Sigmoid colon (tissue), 7 donors: ENCODE results near the gene PNMA6E. TPM values are rescaled to one million over a fixed set of nuclear protein-coding genes. Genes with fewer than 3 reads are reported as not detected.

Source experiments
- DNase-seq: peaks from one replicate; pipeline ENCODE4 v3.0.0-alpha.2; 2019
- H3K27ac ChIP-seq, 4 donors: fragments of 200-600 bp; sonication (generic); one replicate each; pipeline ENCODE4 v1.5.1; 2016 to 2019; ENCODE audit warnings: mild to moderate bottlenecking in 1 of 4
- H3K27me3 ChIP-seq, 3 donors: fragments of 200-600 bp; sonication (generic); one replicate each; pipeline ENCODE4 v1.5.1; 2019; ENCODE audit warnings: mild to moderate bottlenecking in 1 of 3
- H3K36me3 ChIP-seq, 4 donors: fragments of 200-600 bp; sonication (generic); one replicate each; pipeline ENCODE4 v1.5.1; 2016 to 2019
- H3K4me1 ChIP-seq, 4 donors: fragments of 200-600 bp; sonication (generic); one replicate each; pipeline ENCODE4 v1.5.1; 2017 to 2019
- H3K4me3 ChIP-seq, 4 donors: fragments of 200-600 bp; sonication (generic); one replicate each; pipeline ENCODE4 v1.5.1; 2017 to 2019; ENCODE audit warnings: mild to moderate bottlenecking in 2 of 4, moderate library complexity in 1 of 4
- H3K9me3 ChIP-seq, 4 donors: fragments of 200-600 bp in 3 of 4; sonication (generic) in 3 of 4; one replicate each; pipeline versions ENCODE4 v1.5.1 to v1.6.1; 2013 to 2019
- EP300 ChIP-seq, 4 donors: sonication (generic); formaldehyde crosslinking; IDR thresholded peaks; one replicate each; pipeline ENCODE4 v1.6.1; 2017; ENCODE audit warnings: antibody characterized with exemption in 4 of 4
- POLR2A ChIP-seq, 2 donors: fragments of 450-650 bp; IDR thresholded peaks; one replicate each; pipeline ENCODE4 v1.6.1; 2016; ENCODE audit warnings: antibody characterized with exemption in 2 of 2, mild to moderate bottlenecking in 2 of 2, moderate library complexity in 2 of 2
- POLR2AphosphoS5 ChIP-seq, 4 donors: sonication (generic); formaldehyde crosslinking; IDR thresholded peaks; one replicate each; pipeline ENCODE4 v1.6.1; 2017; ENCODE audit warnings: antibody characterized with exemption in 4 of 4
- whole genome bisulfite sequencing, 2 donors: extraction: QIAGEN DNeasy Blood & Tissue Kit; methylation state at CpG; one replicate each; pipeline ENCODE4 v1.1.7; 2013; 5-methylcytosine and 5-hydroxymethylcytosine counted together
- intact Hi-C: fragments of 100-400 bp; cut with DNase I; formaldehyde crosslinking; loops from one replicate; pipeline ENCODE4 v1.15.1; 2023
- polyA plus RNA-seq, 3 donors: library from polyadenylated mRNA; stranded (reverse); fragments of 200-250 nt; gene quantifications; one replicate each; pipeline ENCODE4 v1.2.3, GENCODE V29; 2013
- total RNA-seq, 4 donors: library from RNA; depleted of rRNA; stranded (reverse); fragments of >200 nt; gene quantifications; one replicate each; pipeline ENCODE4 v1.1.0, GENCODE V29; 2016
- TF ChIP-seq, protein P1 (sequence below), 4 experiments: fragments of 450-650 bp in 3 of 4; fragments of 200-600 bp in 1 of 4; IDR thresholded peaks; one replicate each; pipeline ENCODE4 v1.5.1; 2016 to 2019; ENCODE audit warnings: antibody characterized with exemption in 4 of 4, mild to moderate bottlenecking in 3 of 4, moderate library complexity in 2 of 4
- donor health status: healthy with polysubstance abuse.
- donor health status: Bipolar disorder and iron deficiency.
- donor health status: healthy.

The PNMA6E gene
- total RNA-seq (not detected), polyA plus RNA-seq (not detected)

DNA sequence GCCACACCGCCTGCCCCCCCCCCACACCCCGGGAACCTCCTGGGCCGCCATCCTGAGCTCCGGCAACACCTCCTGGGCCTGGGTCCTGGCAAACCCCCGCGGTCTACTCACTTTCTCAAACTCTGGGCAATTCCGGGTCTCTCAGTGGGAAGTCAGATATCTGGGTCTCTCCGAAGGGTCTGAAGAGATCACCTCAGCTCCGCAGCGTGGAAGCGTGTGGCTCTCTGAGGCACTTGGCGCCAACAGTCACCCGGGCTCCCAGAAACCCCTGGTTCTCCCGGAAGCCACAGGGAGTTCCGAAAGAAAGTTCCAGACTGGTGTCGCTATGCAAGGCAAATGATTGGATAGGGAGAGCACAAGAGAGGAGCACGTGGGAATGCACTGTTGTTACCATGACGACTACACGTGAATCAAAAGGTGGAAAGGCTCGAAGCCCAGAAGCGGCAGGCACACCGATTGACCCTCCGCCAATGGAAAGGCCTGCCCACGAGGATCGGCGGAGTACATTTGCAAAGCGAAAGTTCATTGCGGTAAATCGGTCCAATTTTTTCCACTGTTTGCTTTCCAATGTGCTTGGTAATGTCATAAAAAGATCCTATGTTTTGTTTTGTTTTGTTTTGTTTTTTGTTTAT lies at the start of gene PNMA6E:
Gene PNMA6E (minus strand): TSS at position 218 of the 632 bp plus-strand sequence. CDS start 2,501 bp downstream, outside the sequence.
- TF ChIP-seq POLR2AphosphoS5 (IDR thresholded peaks at IDR 0.05) (no peak), POLR2A (IDR thresholded peaks at IDR 0.05) (no peak), EP300 (IDR thresholded peaks at IDR 0.05) (no peak)
- TF ChIP-seq, protein P1, sequence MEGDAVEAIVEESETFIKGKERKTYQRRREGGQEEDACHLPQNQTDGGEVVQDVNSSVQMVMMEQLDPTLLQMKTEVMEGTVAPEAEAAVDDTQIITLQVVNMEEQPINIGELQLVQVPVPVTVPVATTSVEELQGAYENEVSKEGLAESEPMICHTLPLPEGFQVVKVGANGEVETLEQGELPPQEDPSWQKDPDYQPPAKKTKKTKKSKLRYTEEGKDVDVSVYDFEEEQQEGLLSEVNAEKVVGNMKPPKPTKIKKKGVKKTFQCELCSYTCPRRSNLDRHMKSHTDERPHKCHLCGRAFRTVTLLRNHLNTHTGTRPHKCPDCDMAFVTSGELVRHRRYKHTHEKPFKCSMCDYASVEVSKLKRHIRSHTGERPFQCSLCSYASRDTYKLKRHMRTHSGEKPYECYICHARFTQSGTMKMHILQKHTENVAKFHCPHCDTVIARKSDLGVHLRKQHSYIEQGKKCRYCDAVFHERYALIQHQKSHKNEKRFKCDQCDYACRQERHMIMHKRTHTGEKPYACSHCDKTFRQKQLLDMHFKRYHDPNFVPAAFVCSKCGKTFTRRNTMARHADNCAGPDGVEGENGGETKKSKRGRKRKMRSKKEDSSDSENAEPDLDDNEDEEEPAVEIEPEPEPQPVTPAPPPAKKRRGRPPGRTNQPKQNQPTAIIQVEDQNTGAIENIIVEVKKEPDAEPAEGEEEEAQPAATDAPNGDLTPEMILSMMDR (IDR thresholded peaks at IDR 0.05): no peak
- H3K9me3 ChIP-seq: no peaks in the 10 kb centered on the region
- H3K36me3 ChIP-seq: no peaks in the 10 kb centered on the region
- 92 to 95% methylated on average over 29 of the region's 29 CpGs for WGBS, 2 donors
- H3K27ac ChIP-seq: no peak within 1 kb of the TSS
- no peak within 1 kb of the TSS for H3K4me3 ChIP-seq
- intact Hi-C loops: no loop called here
- DNase-seq: no peak
- no peaks in the 10 kb centered on the region for H3K27me3 ChIP-seq
- no peaks in the 10 kb centered on the region for H3K4me1 ChIP-seq

DNA sequence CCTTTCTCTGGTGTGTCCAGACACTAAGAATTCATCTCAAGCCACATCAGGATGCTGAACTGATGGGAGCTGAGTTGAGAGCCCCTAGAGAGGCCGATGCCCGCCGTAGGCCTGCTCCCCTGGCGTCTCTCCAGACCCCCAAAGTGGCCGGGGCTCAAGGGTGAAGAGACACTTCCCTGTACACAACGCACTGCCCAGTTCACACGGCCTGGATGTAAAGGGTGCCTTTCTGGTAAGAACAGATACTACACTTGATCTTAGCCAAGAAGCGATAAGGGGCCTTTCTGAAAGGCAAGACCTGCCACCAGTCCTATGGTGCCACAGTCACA lies 49.8 kb upstream of the PNMA6E start:
- DNase-seq: no peak
- 94% methylated on average over 8 of the region's 8 CpGs for WGBS, 2 donors

DNA sequence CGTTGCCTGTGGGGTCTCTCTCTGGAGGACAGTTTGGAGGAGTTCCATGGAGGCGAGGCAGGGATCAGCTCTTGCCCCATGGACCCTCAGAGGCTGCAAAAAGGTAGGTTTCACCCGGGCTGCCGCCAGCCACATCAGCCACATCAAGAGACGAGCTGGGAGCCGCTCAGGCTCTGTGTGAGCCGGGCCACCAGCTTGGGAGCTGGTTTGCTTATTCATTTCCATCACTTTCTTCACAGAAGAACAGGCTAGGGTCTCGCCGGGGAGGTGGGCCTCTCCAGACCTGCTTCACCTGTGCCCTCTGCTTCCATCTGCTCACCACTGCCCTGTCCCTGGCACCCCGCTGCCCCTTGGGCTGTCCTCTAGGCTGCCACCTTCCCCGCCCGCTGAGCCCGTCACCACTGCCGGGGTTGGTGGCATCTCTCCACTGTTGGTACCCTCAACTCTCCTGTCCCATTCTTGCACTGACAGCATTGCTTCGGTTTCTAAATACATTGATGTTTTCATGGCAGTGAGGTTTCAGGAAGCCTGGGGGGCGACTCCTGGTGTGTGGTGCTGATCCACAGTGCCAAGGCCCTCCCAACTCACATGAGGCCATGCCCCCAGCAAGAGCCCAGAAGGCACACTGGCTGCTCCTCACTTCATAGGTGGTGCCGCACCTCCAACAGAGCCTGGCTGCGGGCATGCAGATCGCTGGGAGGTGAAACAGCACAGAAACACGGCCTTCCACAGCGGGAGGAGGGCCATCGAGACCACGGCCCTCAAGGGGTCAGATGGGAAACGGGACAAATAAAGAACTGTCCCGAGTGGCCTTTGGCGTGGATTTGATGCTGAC lies 49.2 kb upstream of the PNMA6E start:
- DNase-seq: no peak
- peaks cover 0 to 12% (median 0%) of the 10 kb centered on the region in 4 donors for H3K36me3 ChIP-seq
- H3K4me1 ChIP-seq: no peaks in the 10 kb centered on the region
- WGBS, 2 donors: 96 to 97% methylated on average over 26 of the region's 26 CpGs
- H3K27ac ChIP-seq: no peak overlapping the region
- no peaks in the 10 kb centered on the region for H3K9me3 ChIP-seq
- intact Hi-C loops: no loop called here
- TF ChIP-seq, protein P1 (IDR thresholded peaks at IDR 0.05): no peak
- no peak for TF ChIP-seq EP300 (IDR thresholded peaks at IDR 0.05)
- no peak for TF ChIP-seq POLR2AphosphoS5 (IDR thresholded peaks at IDR 0.05)
- no peak for TF ChIP-seq POLR2A (IDR thresholded peaks at IDR 0.05)
- no peak overlapping the region for H3K4me3 ChIP-seq
- no peaks in the 10 kb centered on the region for H3K27me3 ChIP-seq

More for the DNA sequence above, 49.8 kb upstream of the PNMA6E start:
- intact Hi-C loops: no loop called here
- Histone ChIP-seq H3K27ac (no peak overlapping the region), H3K4me1 (no peaks in the 10 kb centered on the region), H3K27me3 (no peaks in the 10 kb centered on the region), H3K9me3 (no peaks in the 10 kb centered on the region), H3K36me3 (peaks cover 0 to 12% (median 0%) of the 10 kb centered on the region in 4 donors), H3K4me3 (no peak overlapping the region)
- TF ChIP-seq, protein P1 (IDR thresholded peaks at IDR 0.05): no peak
- TF ChIP-seq POLR2AphosphoS5 (IDR thresholded peaks at IDR 0.05): no peak
- no peak for TF ChIP-seq POLR2A (IDR thresholded peaks at IDR 0.05)
- TF ChIP-seq EP300 (IDR thresholded peaks at IDR 0.05): no peak

DNA sequence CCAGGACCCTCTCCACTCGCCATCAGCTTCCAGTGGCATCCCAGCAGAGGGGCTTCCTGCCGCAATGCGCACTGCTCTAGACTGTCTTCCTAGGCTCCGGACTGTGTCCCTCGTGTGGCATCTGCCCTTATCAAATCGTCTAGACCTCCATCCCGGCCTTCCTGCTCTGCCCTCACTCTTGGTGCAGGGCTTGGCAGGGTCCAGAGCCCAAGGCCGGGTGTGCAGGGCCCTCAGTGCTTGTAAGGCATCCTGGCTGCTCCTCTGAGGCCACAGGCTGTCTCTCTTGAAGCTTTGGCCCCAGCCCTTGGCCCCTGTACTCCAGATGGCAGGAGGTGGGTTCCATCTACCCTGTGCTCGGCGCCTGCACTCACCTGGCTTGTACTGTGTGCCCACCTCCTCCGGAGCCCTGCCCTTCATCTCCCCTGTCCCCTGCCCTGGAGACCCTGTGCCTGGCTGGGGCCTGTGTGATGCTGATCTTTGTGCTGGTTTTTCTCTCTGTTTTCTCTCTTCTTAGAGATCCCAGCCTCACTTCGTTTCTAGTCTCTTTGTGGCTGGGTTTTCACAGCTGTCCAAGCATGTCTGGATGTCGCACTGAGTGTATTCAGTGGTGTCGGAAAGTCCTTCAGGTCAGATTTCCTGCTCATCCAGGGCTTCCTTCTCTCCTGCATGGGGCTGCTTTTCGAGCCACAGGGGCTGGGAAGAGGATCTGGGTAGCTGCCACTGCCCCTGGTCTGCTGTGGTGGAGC lies 48.4 kb upstream of the PNMA6E start:
- Histone ChIP-seq H3K27me3 (no peaks in the 10 kb centered on the region), H3K9me3 (no peaks in the 10 kb centered on the region), H3K27ac (no peak overlapping the region), H3K4me1 (no peaks in the 10 kb centered on the region), H3K36me3 (peaks cover 0 to 7% (median 0%) of the 10 kb centered on the region in 4 donors), H3K4me3 (no peak overlapping the region)
- intact Hi-C loops: no loop called here
- DNase-seq: no peak
- TF ChIP-seq POLR2A (IDR thresholded peaks at IDR 0.05) (no peak), EP300 (IDR thresholded peaks at IDR 0.05) (no peak)
- TF ChIP-seq, protein P1 (IDR thresholded peaks at IDR 0.05): no peak
- WGBS, 2 donors: 94 to 95% methylated on average over 15 of the region's 15 CpGs
